Measurements from ENCODE around the gene TBC1D10A. TPM values are rescaled to one million over a fixed set of nuclear protein-coding genes. Genes with fewer than 3 reads are reported as not detected.

Gene TBC1D10A
- total RNA-seq, 1 experiment from 2014 or later = 18.6 TPM

DNA sequence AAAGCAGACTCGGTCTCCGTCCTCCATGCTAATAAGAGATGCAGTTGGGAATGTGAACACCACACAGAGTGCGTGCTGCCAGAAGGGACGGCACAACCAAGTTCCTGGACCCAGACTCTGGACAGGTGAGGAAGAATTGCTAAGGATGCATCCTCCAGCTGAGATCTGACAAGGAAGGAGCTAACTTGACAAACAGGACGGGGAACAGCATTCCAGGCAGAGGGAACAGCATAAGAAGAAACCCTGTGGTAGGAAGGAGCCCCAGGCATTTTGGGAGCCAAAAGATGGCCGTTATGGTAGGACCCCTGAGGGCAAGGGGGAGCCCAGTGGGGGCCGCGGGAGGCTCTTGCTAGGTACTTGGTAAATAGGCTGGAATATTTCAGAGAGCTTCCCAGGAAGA, 66.1 kb downstream of the TBC1D10A start:
- Histone ChIP-seq H3K27me3 (ENCODE audit: insufficient read depth, low read length) (no peaks in the 10 kb centered on the region), H3K79me2 (ENCODE audit: insufficient read depth, low read length) (peaks cover 21% of the 10 kb centered on the region), H4K20me1 (ENCODE audit: insufficient read depth) (no peaks in the 10 kb centered on the region), H3K9me2 (ENCODE audit: insufficient read depth) (no peaks in the 10 kb centered on the region), H2AFZ (ENCODE audit: low read depth, low read length, poor library complexity, severe bottlenecking) (no peak overlapping the region), H3K9me3 (ENCODE audit: control insufficient read depth in 1 of 2, insufficient read depth in 1 of 2, low read depth in 1 of 2, low read length in 2 of 2) (no peaks in the 10 kb centered on the region), H3K4me2 (ENCODE audit: low read length) (no peak overlapping the region), H3K27ac (ENCODE audit: low read depth, low read length) (no peak overlapping the region), H3K9ac (ENCODE audit: low read length) (no peak overlapping the region), H3K4me3 (replicated peaks in 1 of 2; ENCODE audit: low read depth in 1 of 2, low read length in 2 of 2) (no peak overlapping the region), H3K36me3 (ENCODE audit: control insufficient read depth in 1 of 2, insufficient read depth in 2 of 2, low read length in 2 of 2) (no peaks in the 10 kb centered on the region), H3K4me1 (ENCODE audit: control insufficient read depth in 1 of 2, insufficient read depth in 2 of 2, low read length in 2 of 2) (peaks cover 8 to 47% of the 10 kb centered on the region in 2 experiments)
- CTCF ChIA-PET = interaction anchor here (1.9 kb wide), 1 partner anchor 27 kb away, joined by 7 read pairs; no protein-coding TSS in a partner anchor
- RAD21 ChIA-PET (ENCODE audit: low non-redundant PET in 1 of 2, low total read pairs in 2 of 2, uncharacterized antibody in 2 of 2, unreplicated experiment in 2 of 2) = no interaction called here
- ATAC-seq = no peak
- no TSS peak for BruUV-seq (replicated peaks)
- no peak for TF ChIP-seq ELF1 (IDR thresholded peaks at IDR 0.05; ENCODE audit: borderline replicate concordance, low read depth)
- TF ChIP-seq, protein P1, sequence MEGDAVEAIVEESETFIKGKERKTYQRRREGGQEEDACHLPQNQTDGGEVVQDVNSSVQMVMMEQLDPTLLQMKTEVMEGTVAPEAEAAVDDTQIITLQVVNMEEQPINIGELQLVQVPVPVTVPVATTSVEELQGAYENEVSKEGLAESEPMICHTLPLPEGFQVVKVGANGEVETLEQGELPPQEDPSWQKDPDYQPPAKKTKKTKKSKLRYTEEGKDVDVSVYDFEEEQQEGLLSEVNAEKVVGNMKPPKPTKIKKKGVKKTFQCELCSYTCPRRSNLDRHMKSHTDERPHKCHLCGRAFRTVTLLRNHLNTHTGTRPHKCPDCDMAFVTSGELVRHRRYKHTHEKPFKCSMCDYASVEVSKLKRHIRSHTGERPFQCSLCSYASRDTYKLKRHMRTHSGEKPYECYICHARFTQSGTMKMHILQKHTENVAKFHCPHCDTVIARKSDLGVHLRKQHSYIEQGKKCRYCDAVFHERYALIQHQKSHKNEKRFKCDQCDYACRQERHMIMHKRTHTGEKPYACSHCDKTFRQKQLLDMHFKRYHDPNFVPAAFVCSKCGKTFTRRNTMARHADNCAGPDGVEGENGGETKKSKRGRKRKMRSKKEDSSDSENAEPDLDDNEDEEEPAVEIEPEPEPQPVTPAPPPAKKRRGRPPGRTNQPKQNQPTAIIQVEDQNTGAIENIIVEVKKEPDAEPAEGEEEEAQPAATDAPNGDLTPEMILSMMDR (IDR thresholded peaks at IDR 0.05 in 2 of 3, conservative IDR thresholded peaks at IDR 0.05 in 1 of 3; ENCODE audit: borderline replicate concordance in 1 of 3, insufficient read depth in 1 of 3, low read depth in 2 of 3, low read length in 2 of 3) = no peak
- no peak for TF ChIP-seq JUND (IDR thresholded peaks at IDR 0.05)
- no peak for TF ChIP-seq POLR2AphosphoS5 (IDR thresholded peaks at IDR 0.05; ENCODE audit: low read depth, low read length)
- TF ChIP-seq TCF7L2 (IDR thresholded peaks at IDR 0.05; ENCODE audit: borderline replicate concordance, extremely low read depth, insufficient read depth, insufficient read length) = no peak
- TF ChIP-seq EZH2phosphoT487 (IDR thresholded peaks at IDR 0.05; ENCODE audit: borderline replicate concordance) = no peak
- no peak for TF ChIP-seq CEBPB (IDR thresholded peaks at IDR 0.05; ENCODE audit: low read depth)
- no peak for DNase-seq (ENCODE audit: low read depth, low spot score)
- POLR2A ChIA-PET = interaction anchor here (1.4 kb wide), 1 partner anchor 64 kb away, joined by 3 read pairs; no protein-coding TSS in a partner anchor
- intact Hi-C loops (cut with micrococcal nuclease) = no loop called here

DNA sequence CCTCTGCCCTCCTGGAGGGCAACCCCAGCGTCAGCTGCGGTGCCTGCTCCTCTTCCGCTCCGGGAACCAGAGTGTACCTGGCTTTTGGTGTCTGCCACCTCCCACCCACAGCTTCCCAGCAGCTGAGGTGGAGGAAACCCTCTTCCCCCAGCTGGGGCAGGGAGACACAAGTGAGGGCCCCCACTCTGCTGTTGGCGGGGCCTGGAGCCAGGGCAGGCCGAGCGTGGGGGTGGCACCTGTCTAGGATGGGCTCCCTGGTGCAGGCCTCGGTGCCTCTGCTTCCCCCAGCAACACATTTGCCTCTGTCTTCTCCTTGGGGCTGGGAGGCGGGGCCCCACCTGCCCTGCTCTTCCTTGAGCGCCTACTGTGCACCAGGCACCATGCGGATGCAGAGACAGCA, 66.5 kb downstream of the TBC1D10A start:
- Histone ChIP-seq H3K9me2 (ENCODE audit: insufficient read depth) (no peaks in the 10 kb centered on the region), H3K9me3 (ENCODE audit: control insufficient read depth in 1 of 2, insufficient read depth in 1 of 2, low read depth in 1 of 2, low read length in 2 of 2) (no peaks in the 10 kb centered on the region), H3K27ac (ENCODE audit: low read depth, low read length) (no peak overlapping the region), H4K20me1 (ENCODE audit: insufficient read depth) (no peaks in the 10 kb centered on the region), H3K27me3 (ENCODE audit: insufficient read depth, low read length) (no peaks in the 10 kb centered on the region), H2AFZ (ENCODE audit: low read depth, low read length, poor library complexity, severe bottlenecking) (no peak overlapping the region), H3K4me2 (ENCODE audit: low read length) (no peak overlapping the region), H3K36me3 (ENCODE audit: control insufficient read depth in 1 of 2, insufficient read depth in 2 of 2, low read length in 2 of 2) (no peaks in the 10 kb centered on the region; a peak in 1 of 4 replicates), H3K4me1 (ENCODE audit: control insufficient read depth in 1 of 2, insufficient read depth in 2 of 2, low read length in 2 of 2) (peaks cover 8 to 51% of the 10 kb centered on the region in 2 experiments), H3K4me3 (replicated peaks in 1 of 2; ENCODE audit: low read depth in 1 of 2, low read length in 2 of 2) (no peak overlapping the region), H3K9ac (ENCODE audit: low read length) (no peak overlapping the region), H3K79me2 (ENCODE audit: insufficient read depth, low read length) (peaks cover 25% of the 10 kb centered on the region)
- intact Hi-C loops (cut with micrococcal nuclease) = no loop called here
- CTCF ChIA-PET = interaction anchor here (1.9 kb wide), 1 partner anchor 28 kb away, joined by 7 read pairs; no protein-coding TSS in a partner anchor
- POLR2A ChIA-PET = interaction anchor here (1.2 to 1.4 kb wide), 2 partner anchors 28 to 64 kb away, joined by 3 read pairs; no protein-coding TSS in a partner anchor
- no peak for DNase-seq (ENCODE audit: low read depth, low spot score)
- RAD21 ChIA-PET (ENCODE audit: low non-redundant PET in 1 of 2, low total read pairs in 2 of 2, uncharacterized antibody in 2 of 2, unreplicated experiment in 2 of 2) = no interaction called here
- TF ChIP-seq RAD21 (IDR thresholded peaks at IDR 0.05; ENCODE audit: low read depth) (no peak), SIN3A (IDR thresholded peaks at IDR 0.05; ENCODE audit: low read depth) (no peak)
- no TSS peak for BruUV-seq (replicated peaks)
- ATAC-seq = no peak

All from HCT116 (cell line).